SK-N-SH (cell line): Measurements from ENCODE around the gene GABRD. TPM values are rescaled to one million over a fixed set of nuclear protein-coding genes. Genes with fewer than 3 reads are reported as not detected.

Source experiments
- CTCF ChIA-PET: fragments of 300-600, 350-600 bp; formaldehyde crosslinking; extraction: SDS; loops from one replicate; lab custom pipeline; 2021; lab: Yijun Ruan, JAX
- POLR2A ChIA-PET: fragments of 350-600 bp; sonication (Branson Sonifier 250); formaldehyde crosslinking; extraction: SDS; loops from one replicate; lab custom pipeline; 2020; ENCODE audit warnings: antibody characterized with exemption, inconsistent platforms; lab: Yijun Ruan, JAX
- DNase-seq: peaks from one replicate; pipeline ENCODE4 v3.0.0; 2012
- H2AFZ ChIP-seq: fragments of 200-600 bp; sonication (generic); 2 replicates; pipeline ENCODE4 v1.8.1; 2016; ENCODE audit warnings: antibody characterized with exemption, mild to moderate bottlenecking, low read depth
- H3F3A ChIP-seq: fragments of 200-600 bp; sonication (generic); replicated peaks from 2 replicates; pipeline ENCODE3; 2016; ENCODE audit warnings: antibody characterized with exemption, mild to moderate bottlenecking; ENCODE audit not compliant: insufficient read depth
- H3K27ac ChIP-seq, 2 experiments: fragments of 200-500 bp in 1 of 2; fragments of 200-600 bp in 1 of 2; sonication (Bioruptor generic) in 1 of 2; sonication (generic), shearing (Covaris generic) in 1 of 2; 2 replicates each; pipeline versions ENCODE4 v1.5.1 to v1.6.1; 2014 to 2016; ENCODE audit warnings: low read depth in 2 of 2, inconsistent platforms in 1 of 2, low read length in 1 of 2, mild to moderate bottlenecking in 1 of 2, mixed read lengths in 1 of 2
- H3K27me3 ChIP-seq: fragments of 200-600 bp; sonication (generic), shearing (Covaris generic); 2 replicates; pipeline ENCODE4 v1.6.1; 2016; ENCODE audit warnings: mixed run types; ENCODE audit not compliant: insufficient read depth
- H3K36me3 ChIP-seq, 2 experiments: fragments of 200-500 bp in 1 of 2; fragments of 200-600 bp in 1 of 2; sonication (Bioruptor generic) in 1 of 2; sonication (generic) in 1 of 2; replicated peaks in 1 of 2; 2 replicates each; pipeline versions ENCODE3 to v1.5.1; 2014 to 2016; ENCODE audit warnings: low read length in 1 of 2, mild to moderate bottlenecking in 1 of 2; ENCODE audit not compliant: insufficient read depth in 2 of 2, control insufficient read depth in 1 of 2
- H3K4me1 ChIP-seq, 2 experiments: fragments of 200-500 bp in 1 of 2; fragments of 200-600 bp in 1 of 2; sonication (Bioruptor generic) in 1 of 2; sonication (generic), shearing (Covaris generic) in 1 of 2; 2 replicates each; pipeline versions ENCODE4 v1.5.1 to v1.6.1; 2014 to 2016; ENCODE audit warnings: low read depth in 1 of 2, low read length in 1 of 2, mixed run types in 1 of 2; ENCODE audit not compliant: insufficient read depth in 2 of 2, control insufficient read depth in 1 of 2
- H3K4me2 ChIP-seq: fragments of 200-600 bp; sonication (generic), shearing (Covaris generic); 2 replicates; pipeline ENCODE4 v1.6.1; 2017; ENCODE audit warnings: mixed run types
- H3K4me3 ChIP-seq, 2 experiments: fragments of 200-500 bp in 1 of 2; fragments of 200-600 bp in 1 of 2; sonication (Bioruptor generic) in 1 of 2; sonication (generic), shearing (Covaris generic) in 1 of 2; 2 replicates each; pipeline versions ENCODE4 v1.5.1 to v1.8.1; 2014 to 2016; ENCODE audit warnings: low read depth in 2 of 2, inconsistent platforms in 1 of 2, low read length in 1 of 2, mild to moderate bottlenecking in 1 of 2, mixed read lengths in 1 of 2, moderate library complexity in 1 of 2
- H3K79me2 ChIP-seq: fragments of 200-600 bp; sonication (generic); 2 replicates; pipeline ENCODE4 v1.8.1; 2017; ENCODE audit warnings: mild to moderate bottlenecking; ENCODE audit not compliant: insufficient read depth
- H3K9ac ChIP-seq: fragments of 200-600 bp; sonication (generic); 2 replicates; pipeline ENCODE4 v1.6.1; 2017; ENCODE audit warnings: mixed run types
- H3K9me2 ChIP-seq: fragments of 200-600 bp; sonication (generic); 2 replicates; pipeline ENCODE4 v1.6.1; 2017; ENCODE audit warnings: mixed run types
- H3K9me3 ChIP-seq: fragments of 200-600 bp; sonication (generic); 2 replicates; pipeline ENCODE4 v1.6.1; 2017; ENCODE audit warnings: mixed run types, mild to moderate bottlenecking, moderate library complexity
- H4K20me1 ChIP-seq: fragments of 200-600 bp; sonication (generic); 2 replicates; pipeline ENCODE4 v1.6.1; 2017; ENCODE audit warnings: mild to moderate bottlenecking, mixed run types; ENCODE audit not compliant: insufficient read depth
- EP300 ChIP-seq, 2 experiments: IDR thresholded peaks; 2 replicates each; pipeline versions ENCODE4 v1.4.0 to v1.6.1; 2012; ENCODE audit warnings: borderline replicate concordance in 1 of 2, low read depth in 1 of 2, low read length in 1 of 2
- FOSL2 ChIP-seq: IDR thresholded peaks from 2 replicates; pipeline ENCODE4 v1.4.0; 2012; ENCODE audit warnings: low read depth, mild to moderate bottlenecking, moderate library complexity, borderline replicate concordance
- FOXJ3 ChIP-seq: sonication (generic); formaldehyde crosslinking; IDR thresholded peaks from 2 replicates; pipeline ENCODE4 v1.5.1; 2020; ENCODE audit warnings: mild to moderate bottlenecking, missing genetic modification reagents
- JUND ChIP-seq: IDR thresholded peaks from 2 replicates; pipeline ENCODE4 v1.4.0; 2012
- MAX ChIP-seq: IDR thresholded peaks from 2 replicates; pipeline ENCODE4 v1.4.0; 2012; ENCODE audit warnings: low read depth
- RAD21 ChIP-seq: IDR thresholded peaks from 2 replicates; pipeline ENCODE4 v1.6.1; 2012; ENCODE audit warnings: mild to moderate bottlenecking, low read length
- RFX5 ChIP-seq: IDR thresholded peaks from 2 replicates; pipeline ENCODE4 v1.6.1; 2012; ENCODE audit warnings: mild to moderate bottlenecking, improper control_type of control experiment, low read length
- SMC3 ChIP-seq: IDR thresholded peaks from 2 replicates; pipeline ENCODE4 v1.6.1; 2012; ENCODE audit warnings: low read depth, low read length, improper control_type of control experiment
- TAF1 ChIP-seq: IDR thresholded peaks from 2 replicates; pipeline ENCODE4 v1.6.1; 2012; ENCODE audit warnings: low read depth, mild to moderate bottlenecking, low read length, moderate library complexity, borderline replicate concordance
- TCF12 ChIP-seq: IDR thresholded peaks from 2 replicates; pipeline ENCODE4 v1.4.0; 2012
- ZBTB33 ChIP-seq: IDR thresholded peaks from 2 replicates; pipeline ENCODE4 v1.4.0; 2012; ENCODE audit warnings: low read depth, borderline replicate concordance
- WGBS: methylation state at CpG from one replicate; pipeline ENCODE4 v1.1.6; 2017; ENCODE audit warnings: low lambda C conversion rate; 5-methylcytosine and 5-hydroxymethylcytosine counted together
- polyA plus RNA-seq, 3 experiments: library from polyadenylated mRNA; depleted of rRNA; stranded (reverse); fragments of >200 nt; gene quantifications; 2 replicates each; pipeline ENCODE4 v1.2.3, GENCODE V29; 2012
- TF ChIP-seq, protein P1 (sequence below): IDR thresholded peaks from 2 replicates; pipeline ENCODE4 v1.6.1; 2012; ENCODE audit warnings: mild to moderate bottlenecking, low read depth, low read length, moderate library complexity

Gene GABRD
- polyA plus RNA-seq, 1 of the 3 experiments (the other 2 are of a cell fraction) = 0.07 TPM

DNA sequence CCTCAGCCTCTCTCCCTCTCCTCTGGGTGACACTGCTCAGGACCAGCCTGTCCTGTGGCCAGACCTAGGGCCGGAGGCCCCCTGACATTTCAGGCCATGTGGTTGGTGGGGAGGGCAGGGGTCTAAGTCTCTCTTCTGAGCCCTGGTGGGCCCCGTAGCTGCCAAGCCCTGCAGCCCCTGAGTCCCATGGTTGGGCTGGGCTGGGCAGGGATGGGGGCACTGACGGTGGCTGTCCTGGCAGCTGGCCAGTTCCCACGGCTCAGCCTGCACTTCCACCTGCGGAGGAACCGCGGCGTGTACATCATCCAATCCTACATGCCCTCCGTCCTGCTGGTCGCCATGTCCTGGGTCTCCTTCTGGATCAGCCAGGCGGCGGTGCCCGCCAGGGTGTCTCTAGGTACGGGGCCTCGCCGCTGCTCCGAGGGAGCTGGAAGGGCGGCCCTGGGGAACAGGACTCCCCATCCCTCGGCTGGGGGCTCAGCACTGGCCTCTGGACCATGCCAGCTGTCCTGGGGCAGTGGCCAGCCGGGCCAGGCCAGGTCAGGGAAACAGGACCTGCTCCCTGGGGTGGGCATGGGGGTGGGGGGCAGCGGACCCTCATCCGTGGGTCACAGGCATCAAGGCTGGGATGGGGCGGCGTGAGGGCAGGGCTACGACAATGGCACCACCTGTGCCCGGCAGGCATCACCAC is 9.9 kb downstream of the GABRD start:
- no peak for TF ChIP-seq TAF1
- TF ChIP-seq EP300 (IDR thresholded peaks at IDR 0.05; ENCODE audit: borderline replicate concordance in 1 of 2, low read depth in 1 of 2, low read length in 1 of 2) = no peak
- no peak for TF ChIP-seq SMC3
- TF ChIP-seq RFX5 = no peak
- no peak for TF ChIP-seq FOXJ3 (CRISPR knock-in tag)
- no peak for TF ChIP-seq JUND
- no peak for TF ChIP-seq FOSL2
- TF ChIP-seq, protein P1, sequence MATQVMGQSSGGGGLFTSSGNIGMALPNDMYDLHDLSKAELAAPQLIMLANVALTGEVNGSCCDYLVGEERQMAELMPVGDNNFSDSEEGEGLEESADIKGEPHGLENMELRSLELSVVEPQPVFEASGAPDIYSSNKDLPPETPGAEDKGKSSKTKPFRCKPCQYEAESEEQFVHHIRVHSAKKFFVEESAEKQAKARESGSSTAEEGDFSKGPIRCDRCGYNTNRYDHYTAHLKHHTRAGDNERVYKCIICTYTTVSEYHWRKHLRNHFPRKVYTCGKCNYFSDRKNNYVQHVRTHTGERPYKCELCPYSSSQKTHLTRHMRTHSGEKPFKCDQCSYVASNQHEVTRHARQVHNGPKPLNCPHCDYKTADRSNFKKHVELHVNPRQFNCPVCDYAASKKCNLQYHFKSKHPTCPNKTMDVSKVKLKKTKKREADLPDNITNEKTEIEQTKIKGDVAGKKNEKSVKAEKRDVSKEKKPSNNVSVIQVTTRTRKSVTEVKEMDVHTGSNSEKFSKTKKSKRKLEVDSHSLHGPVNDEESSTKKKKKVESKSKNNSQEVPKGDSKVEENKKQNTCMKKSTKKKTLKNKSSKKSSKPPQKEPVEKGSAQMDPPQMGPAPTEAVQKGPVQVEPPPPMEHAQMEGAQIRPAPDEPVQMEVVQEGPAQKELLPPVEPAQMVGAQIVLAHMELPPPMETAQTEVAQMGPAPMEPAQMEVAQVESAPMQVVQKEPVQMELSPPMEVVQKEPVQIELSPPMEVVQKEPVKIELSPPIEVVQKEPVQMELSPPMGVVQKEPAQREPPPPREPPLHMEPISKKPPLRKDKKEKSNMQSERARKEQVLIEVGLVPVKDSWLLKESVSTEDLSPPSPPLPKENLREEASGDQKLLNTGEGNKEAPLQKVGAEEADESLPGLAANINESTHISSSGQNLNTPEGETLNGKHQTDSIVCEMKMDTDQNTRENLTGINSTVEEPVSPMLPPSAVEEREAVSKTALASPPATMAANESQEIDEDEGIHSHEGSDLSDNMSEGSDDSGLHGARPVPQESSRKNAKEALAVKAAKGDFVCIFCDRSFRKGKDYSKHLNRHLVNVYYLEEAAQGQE = no peak
- TF ChIP-seq ZBTB33 = no peak
- no peak for TF ChIP-seq TCF12
- TF ChIP-seq MAX = no peak
- TF ChIP-seq RAD21 = no peak

More for the DNA sequence above, 9.9 kb downstream of the GABRD start:
- 78% methylated on average over 11 of the region's 26 CpGs for WGBS
- no peak overlapping the region for H2AFZ ChIP-seq
- no peak overlapping the region for H3K9ac ChIP-seq
- no peak for DNase-seq
- H3K27me3 ChIP-seq = no peaks in the 10 kb centered on the region
- no peak overlapping the region for H3K27ac ChIP-seq
- no peaks in the 10 kb centered on the region for H3K9me2 ChIP-seq
- ChIA-PET CTCF (interaction anchor here (0.9 to 10.7 kb wide), 2 partner anchors 18 to 146 kb away, joined by 3 to 138 read pairs; no protein-coding TSS in a partner anchor), POLR2A (no interaction called here)
- no peaks in the 10 kb centered on the region for H3K79me2 ChIP-seq
- no peaks in the 10 kb centered on the region for H3K9me3 ChIP-seq
- H3K4me3 ChIP-seq = no peak overlapping the region
- no peaks in the 10 kb centered on the region for H3F3A ChIP-seq
- H3K36me3 ChIP-seq = no peaks in the 10 kb centered on the region
- H4K20me1 ChIP-seq = no peaks in the 10 kb centered on the region
- peaks cover 0 to 21% of the 10 kb centered on the region in 2 experiments; a peak in 1 of 4 replicates for H3K4me1 ChIP-seq
- no peak overlapping the region for H3K4me2 ChIP-seq
